Measurements from ENCODE around the gene MAML2. TPM values are rescaled to one million over a fixed set of nuclear protein-coding genes. Genes with fewer than 3 reads are reported as not detected.

Gene MAML2
- total RNA-seq, 4 donors from 2014 or later = 34.3 to 58.8 (median 56.0) TPM

DNA sequence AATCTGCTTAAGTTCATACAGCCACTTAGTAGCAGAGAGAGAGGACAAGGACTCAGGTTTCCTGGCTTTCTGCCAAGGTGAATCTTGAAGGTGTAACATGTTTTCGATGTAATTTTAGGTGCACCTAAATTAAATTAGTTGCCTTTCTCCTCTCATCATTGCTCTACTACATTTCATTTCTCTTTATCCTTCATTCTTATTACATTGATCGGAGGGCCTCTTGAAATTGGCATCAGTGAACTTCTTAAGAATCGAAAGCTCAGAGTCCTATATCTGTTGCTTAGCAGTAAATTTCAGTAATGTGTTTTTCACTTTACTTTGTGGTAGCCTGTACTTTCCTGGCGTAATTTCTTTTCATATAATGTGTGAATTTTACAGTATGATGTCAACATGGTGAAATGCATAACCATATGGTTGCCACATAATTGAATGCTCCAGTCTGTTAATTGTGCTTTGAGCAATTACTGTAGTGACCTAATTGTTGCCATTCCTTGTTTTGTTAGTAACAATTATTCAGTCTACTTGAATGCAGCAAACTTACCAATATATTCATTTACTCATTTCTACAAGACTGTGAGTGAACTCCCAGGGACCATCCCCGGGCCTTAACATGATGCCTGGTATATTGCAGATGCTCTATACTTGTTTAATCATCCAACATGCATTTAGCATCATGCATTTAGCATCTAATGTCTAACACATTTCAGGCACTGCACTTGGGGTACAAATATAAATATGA, 138.1 kb downstream of the MAML2 start:
- TF ChIP-seq, protein P1, sequence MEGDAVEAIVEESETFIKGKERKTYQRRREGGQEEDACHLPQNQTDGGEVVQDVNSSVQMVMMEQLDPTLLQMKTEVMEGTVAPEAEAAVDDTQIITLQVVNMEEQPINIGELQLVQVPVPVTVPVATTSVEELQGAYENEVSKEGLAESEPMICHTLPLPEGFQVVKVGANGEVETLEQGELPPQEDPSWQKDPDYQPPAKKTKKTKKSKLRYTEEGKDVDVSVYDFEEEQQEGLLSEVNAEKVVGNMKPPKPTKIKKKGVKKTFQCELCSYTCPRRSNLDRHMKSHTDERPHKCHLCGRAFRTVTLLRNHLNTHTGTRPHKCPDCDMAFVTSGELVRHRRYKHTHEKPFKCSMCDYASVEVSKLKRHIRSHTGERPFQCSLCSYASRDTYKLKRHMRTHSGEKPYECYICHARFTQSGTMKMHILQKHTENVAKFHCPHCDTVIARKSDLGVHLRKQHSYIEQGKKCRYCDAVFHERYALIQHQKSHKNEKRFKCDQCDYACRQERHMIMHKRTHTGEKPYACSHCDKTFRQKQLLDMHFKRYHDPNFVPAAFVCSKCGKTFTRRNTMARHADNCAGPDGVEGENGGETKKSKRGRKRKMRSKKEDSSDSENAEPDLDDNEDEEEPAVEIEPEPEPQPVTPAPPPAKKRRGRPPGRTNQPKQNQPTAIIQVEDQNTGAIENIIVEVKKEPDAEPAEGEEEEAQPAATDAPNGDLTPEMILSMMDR (IDR thresholded peaks at IDR 0.05; ENCODE audit: low read depth) = no peak

DNA sequence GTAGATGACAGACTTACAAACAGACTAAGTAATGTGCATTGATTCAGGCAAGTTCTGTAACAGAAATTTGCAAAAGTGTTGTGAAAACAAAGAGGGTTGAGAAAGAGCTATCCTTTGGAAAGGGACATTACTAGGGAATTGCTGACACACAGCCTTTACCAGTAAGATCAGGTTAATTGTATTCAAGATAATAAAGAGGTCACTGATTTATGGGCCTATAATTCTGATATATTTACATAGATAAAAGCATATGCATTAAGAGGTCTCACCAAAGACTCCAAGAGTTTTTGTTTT, 138.7 kb downstream of the MAML2 start:
- TF ChIP-seq, protein P1 (IDR thresholded peaks at IDR 0.05; ENCODE audit: low read depth) = no peak

DNA sequence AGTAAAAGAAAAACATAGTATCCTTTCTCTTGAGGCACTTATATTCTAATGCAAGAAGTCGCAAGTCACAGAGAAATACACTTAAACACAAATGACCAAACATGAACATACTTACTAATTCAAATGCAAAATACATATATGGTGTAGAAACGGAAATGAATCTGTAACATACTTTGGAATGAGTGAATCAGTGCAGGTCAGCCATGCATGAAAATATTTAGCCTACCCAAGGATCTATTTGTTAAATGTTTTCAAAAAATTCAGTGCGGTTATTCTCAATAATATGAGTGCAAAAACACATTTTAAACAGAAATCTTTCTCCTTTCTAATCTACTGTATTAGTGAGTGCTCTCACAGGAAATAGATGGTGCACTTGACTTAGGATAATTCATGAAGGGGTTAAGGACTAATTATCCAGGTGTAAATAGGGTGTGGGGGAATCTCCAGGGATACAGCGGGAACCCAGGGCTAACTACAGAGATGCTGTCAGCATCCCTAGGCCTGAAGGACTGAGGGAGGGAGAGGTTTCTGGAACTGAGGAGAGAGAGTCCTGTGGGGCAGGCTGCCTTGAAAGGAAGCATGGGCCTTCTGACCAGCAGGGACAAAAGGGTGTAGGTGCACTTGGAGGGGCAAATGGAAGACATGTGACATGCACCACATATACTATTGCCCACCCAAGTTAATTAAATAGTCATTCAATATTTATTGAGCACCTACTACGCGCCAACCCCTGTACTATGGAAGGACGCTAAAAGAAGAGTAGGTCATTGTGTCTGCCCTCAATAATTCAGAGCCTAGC, 139.2 kb downstream of the MAML2 start:
- TF ChIP-seq, protein P1 (IDR thresholded peaks at IDR 0.05; ENCODE audit: low read depth) = no peak

DNA sequence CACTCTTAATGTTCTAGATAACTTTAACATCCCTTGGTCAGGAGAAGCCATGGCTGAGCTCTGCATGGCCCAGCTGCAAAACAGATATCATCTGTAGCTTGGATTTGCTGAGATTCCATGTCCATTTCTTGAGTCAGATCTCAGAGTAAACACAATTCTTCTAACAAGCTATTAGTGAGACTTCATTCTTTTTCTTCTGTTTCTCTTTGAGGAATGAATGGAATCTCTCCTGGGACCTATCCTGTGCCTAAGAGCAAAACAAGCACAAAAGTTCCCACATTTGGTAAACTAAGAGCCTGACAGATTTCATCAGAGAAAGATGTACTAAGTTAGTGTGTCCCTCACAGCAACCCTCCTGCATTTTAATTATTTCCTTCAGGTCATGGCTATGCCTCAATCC, 142.8 kb downstream of the MAML2 start:
- TF ChIP-seq, protein P1 (IDR thresholded peaks at IDR 0.05; ENCODE audit: low read depth) = no peak

DNA sequence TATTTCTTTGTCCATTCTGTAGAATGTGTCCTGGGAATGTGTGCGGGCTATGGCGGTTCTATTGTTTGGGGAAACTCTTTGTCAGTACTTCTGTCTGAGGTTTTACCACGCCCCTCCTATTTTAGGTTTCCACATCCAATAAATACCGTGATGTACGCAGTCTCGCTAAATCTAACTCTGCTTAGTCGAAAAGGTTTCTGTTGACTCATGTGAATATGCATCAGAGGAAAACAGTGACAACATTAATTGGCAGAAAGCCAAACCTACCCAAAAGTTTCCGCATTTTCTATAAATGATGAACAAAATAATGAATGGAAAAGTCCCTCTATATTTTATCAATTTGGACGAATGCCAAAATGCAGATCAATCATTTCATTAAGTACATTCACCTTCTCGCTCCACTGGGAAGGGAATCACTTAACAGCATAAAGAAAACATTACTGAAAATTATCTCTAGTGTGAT, 143.4 kb downstream of the MAML2 start:
- TF ChIP-seq, protein P1 (IDR thresholded peaks at IDR 0.05; ENCODE audit: low read depth) = no peak

DNA sequence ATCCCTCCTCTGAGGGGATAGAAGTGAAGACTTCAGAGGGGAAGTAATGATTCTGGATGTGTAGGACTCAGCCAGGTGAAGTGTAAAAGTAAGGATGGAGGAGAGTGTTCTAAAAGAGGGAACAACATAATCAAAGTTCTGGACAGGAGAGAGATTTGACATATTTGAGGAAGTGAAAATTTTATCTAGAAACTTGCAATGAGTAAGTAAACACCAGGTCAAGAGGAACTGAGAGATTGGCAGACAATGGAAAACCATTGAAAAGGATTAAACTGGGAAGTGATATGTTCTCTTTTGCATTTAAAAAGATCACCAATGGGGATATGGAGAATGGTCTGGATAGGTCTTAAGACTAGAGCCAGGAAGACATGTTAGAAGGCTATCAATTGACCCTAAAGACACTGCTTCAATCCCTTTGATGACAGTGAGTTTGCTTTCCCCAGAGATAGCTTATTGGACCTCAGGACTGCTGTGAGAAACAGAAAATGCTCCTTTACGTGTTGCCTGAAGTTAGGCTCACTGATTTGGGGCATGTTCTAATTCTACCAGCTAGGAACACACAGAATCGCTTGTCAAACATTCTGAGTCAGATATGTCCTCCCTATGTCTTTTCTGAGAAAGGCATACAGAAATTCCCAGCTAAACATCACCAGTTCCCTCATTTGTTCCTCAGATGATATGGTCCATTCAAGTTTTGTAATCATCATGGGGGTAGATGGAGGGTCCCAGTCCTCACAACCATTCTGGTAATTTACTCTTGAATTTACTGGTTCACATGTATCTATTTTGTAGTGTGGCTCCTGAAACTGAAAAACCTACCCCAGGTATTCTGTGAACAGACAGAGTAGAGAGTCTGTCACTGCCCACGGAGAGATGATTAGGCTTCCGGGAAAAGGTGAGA, 144.9 kb downstream of the MAML2 start:
- TF ChIP-seq, protein P1 (IDR thresholded peaks at IDR 0.05; ENCODE audit: low read depth) = no peak
